ENCODE data around the gene SEC16A.

SEC16A gene

DNA sequence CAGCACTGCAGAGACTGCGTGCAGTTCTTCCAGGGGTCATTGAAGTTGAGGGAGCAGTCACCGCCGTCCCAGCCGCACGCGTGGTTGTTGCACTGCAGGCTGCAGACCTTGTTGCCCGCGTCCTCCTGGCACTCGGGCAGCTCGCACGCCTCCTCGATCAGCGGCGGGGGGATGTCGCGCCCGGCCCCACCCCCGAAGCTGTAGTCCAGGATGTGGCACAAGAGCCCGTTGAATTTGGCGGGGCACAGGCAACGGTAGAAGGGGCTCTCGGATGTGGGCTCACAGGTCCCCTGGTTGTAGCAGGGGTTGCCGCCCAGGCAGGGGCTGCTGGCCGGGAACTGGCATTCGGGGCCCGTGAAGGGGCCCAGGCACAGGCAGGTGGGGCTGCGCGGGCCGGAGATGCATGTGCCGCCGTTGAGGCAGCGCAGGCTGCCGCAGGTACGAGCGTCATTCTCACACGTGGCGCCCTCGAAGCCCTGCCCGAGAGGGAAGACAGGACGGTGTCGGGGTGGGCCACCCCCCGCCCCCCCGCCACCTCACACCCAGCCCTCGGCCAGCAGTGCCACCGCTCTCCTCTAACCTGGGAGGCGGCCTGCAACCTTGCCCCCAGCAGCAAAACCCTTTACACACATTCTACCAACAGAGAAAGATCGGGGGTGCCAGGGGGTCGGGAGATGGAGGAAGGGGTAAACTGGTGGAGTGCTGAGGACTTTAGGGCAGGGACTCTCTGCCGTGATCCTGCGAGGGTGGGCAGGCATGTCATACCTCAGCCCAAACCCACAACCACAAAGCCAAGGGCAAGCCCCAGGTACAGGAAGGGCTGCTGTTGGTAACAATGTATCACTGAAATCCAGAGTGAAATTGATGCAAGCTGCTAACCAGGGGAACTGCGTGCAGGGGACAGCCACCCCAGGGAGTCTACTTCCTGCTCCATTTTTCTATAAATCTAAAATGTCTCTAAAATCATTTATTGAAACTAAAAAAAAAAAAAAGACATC is 22.9 kb upstream of the SEC16A start:
- in situ Hi-C loops (cut with HindIII; ENCODE audit: low sequenced_read_pairs): no loop called here

GRCh38 chr9:136504512-136505348 is 21.9 kb upstream of the SEC16A start:
- in situ Hi-C loops (cut with HindIII; ENCODE audit: low sequenced_read_pairs): no loop called here

DNA sequence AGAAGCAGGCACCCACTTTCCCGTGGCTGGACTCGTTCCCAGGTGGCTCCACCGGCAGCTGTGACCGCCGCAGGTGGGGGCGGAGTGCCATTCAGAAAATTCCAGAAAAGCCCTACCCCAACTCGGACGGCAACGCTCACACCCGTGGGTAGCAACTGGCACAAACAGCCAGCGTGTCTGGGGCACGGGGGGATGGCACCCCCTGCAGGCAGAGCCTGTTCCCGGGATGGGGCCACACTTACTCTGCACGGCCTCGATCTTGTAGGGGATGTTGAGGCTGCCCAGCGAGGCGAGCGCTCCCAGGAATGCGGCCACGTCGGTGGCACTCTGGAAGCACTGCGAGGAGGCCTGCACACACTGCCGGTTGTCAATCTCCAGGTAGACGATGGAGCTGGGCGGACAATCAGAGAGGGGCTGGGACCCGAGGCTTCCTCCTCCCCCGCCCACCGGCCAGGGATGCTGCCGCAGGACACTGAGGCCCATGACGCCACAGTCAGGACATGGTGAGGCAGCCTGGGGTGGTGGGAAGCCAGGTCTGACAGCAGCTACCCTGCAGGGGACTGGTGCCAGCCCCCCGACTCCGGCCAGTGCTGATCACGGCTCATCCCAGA is 20.2 kb upstream of the SEC16A start:
- in situ Hi-C loops (cut with HindIII; ENCODE audit: low sequenced_read_pairs): no loop called here

GRCh38 chr9:136502196-136502595 is 19.4 kb upstream of the SEC16A start:
- in situ Hi-C loops (cut with HindIII; ENCODE audit: low sequenced_read_pairs): no loop called here

- in situ Hi-C loops (cut with HindIII; ENCODE audit: low sequenced_read_pairs): no loop called here
Measured at GRCh38 chr9:136501686-136502085, 18.8 kb upstream of the SEC16A start.

GRCh38 chr9:136499935-136500910 is 17.4 kb upstream of the SEC16A start:
- in situ Hi-C loops (cut with HindIII; ENCODE audit: low sequenced_read_pairs): no loop called here

GRCh38 chr9:136499071-136499934 is 16.5 kb upstream of the SEC16A start:
- in situ Hi-C loops (cut with HindIII; ENCODE audit: low sequenced_read_pairs): no loop called here

GRCh38 chr9:136497916-136498695 is 15.3 kb upstream of the SEC16A start:
- in situ Hi-C loops (cut with HindIII; ENCODE audit: low sequenced_read_pairs): no loop called here

DNA sequence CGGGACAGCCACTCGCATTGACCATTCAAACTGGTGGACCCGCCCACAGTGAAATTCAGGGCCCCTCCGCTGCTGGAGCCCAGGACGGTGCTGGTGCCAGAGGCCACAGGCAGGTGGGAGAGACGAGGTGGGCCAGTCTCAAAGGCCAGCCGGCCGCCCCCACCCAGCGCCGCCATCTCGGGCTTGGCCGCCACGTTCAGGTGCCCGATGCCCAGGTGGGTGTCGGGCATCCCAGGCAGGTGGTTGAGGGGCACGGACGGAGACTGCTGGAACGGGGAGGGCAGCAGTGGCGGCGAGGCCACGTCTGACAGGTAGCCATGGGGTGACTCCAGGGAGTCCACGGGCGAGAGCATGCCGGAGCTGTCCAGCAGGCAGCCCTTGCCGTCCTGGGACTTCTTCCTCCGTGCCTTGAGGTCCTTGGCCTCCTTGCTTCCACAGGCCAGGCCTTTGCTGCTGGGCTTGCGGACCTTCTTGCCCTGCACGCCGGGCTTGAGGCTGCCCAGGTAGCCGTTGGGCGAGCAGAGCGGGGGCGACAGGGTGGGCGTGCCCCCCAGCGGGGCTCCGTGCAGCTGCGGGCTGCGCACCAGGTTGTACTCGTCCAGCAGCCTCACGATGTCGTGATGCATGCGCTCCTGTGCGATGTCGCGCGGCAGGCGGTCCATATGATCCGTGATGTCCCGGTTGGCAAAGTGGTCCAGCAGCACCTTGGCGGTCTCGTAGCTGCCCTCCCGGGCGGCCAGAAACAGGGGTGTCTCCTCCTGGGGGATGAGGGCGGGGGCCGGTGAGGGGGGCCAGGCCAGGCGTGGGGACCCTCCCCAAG is 14.2 kb upstream of the SEC16A start:
- in situ Hi-C loops (cut with HindIII; ENCODE audit: low sequenced_read_pairs): no loop called here

DNA sequence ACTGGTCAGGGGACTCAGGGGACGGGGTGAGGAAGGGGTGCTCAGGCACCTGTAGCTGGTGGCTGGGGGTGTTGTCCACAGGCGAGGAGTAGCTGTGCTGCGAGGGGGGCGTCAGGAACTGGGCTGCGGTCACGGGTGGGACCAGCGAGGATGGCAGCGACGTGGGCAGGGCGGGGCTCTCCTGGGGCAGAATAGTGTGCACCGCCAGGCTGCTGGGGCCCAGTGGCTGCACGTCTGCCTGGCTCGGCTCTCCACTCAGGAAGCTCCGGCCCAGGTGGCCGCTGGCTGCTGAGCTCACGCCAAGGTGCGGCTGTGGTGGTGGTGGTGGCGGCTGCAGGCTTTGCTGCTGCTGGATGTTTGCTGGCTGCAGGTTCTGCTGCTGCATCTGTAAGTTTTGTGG is 13.3 kb upstream of the SEC16A start:
- in situ Hi-C loops (cut with HindIII; ENCODE audit: low sequenced_read_pairs): no loop called here

- in situ Hi-C loops (cut with HindIII; ENCODE audit: low sequenced_read_pairs): no loop called here
Measured at GRCh38 chr9:136495238-136495800, 12.5 kb upstream of the SEC16A start.

DNA sequence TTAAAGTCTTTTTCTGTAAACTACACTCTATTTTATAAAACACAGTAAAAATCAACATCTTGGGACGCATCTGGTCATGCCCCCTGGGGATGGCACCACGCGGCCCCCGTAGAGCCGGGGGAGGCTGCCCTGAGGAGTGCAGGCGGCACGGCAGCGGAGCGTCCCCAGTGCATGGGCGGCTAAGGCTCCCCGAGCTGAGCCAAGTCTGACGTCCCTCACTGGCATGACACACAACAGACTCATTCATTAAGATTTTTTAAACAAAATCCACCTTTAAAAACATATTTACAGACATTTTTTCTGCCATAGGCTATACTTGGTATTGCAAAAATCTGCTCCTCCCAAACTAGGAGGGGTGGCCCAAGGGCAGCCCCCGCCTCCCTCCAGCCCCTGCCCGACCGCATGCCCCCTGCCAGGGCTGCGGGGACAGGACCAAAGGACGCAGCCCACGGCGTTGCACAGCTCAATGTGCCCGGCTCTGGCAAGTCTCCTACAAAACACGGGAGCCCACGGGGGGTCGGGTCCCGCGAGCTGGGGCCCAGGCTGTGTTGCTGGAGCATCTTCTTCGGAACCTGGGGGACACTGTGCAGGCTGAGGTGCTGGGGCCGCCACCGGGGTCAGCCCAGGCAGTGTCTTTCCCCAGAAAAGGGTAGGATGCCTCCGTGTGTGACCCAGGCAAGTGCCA is 11.8 kb upstream of the SEC16A start:
- in situ Hi-C loops (cut with HindIII; ENCODE audit: low sequenced_read_pairs): no loop called here

DNA sequence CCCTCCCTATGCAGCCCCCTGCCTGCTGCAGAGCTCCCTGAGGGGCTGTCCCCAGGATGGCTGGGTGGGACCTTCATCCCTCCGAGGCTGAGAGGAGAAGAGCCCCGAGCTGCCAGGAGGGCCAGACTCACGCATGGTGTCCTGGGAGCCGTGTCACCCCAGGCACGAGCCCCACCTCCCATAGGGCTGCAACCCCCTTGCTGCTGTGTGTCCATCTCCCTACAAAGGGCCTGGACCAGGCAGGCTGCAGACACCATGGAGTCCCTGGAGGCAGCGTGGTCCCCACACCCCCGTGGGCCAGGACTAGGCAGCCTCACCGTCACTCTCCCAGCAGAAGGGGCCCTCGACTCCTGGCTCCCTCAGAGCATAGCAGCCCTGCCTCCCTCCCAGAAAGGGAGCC is 11.2 kb upstream of the SEC16A start:
- in situ Hi-C loops (cut with HindIII; ENCODE audit: low sequenced_read_pairs): no loop called here

- in situ Hi-C loops (cut with HindIII; ENCODE audit: low sequenced_read_pairs): no loop called here
Measured at GRCh38 chr9:136493567-136493971, 10.7 kb upstream of the SEC16A start.

DNA sequence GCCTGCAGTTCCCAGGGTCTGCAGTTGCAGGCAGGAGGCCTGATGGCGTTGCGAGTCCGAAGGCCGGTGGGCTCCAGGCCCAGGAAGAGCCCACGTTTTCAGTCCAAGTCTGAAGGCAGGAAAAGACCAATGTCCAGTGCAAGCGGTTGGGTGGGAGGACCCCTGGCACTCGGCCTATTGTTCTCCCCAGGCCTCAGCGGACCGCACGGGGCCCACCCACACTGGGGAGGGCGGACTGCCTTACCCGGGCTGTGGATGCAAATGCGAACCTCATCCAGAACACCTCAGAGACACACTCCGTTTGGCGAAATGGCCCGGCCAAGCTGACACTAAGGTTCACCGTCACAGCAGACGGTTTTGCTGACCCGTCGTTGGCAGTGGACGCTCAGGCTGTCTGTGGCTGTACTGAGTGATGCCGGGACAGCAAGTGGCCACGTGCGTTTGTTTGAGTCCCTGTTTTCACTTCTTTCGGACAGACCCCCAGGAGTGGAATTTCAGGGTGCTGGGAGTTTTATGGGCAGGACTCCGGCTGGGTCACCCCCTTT is 10.2 kb upstream of the SEC16A start:
- in situ Hi-C loops (cut with HindIII; ENCODE audit: low sequenced_read_pairs): no loop called here

DNA sequence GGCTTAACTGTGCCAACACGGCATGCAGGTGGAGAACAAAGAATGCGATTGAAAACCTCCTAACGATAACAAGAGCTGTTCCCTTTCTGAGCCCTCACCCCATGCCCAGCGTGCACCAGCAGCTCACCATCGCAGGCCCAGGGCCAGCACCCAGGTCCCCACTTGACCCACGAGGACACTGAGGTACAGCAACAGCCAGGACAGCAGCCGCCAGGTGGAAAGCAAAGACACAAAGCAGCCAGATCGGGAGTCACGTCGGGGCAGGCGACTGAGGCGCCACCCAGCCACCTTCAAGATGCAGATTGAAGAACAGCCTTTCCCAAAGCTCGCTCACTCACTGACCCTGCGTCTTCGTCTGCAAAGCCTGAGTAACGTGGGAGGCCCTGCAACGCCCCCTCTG is 6.9 kb upstream of the SEC16A start:
- in situ Hi-C loops (cut with HindIII; ENCODE audit: low sequenced_read_pairs): loop anchor here (5.0 kb wide), 5 partner anchors 42 to 223 kb away; partner anchors contain the start of gene DIPK1B

All from endothelial cell of hepatic sinusoid (primary cell).